Left lobe of liver (tissue), 2 donors: ENCODE data around the gene RAB31. TPM values are rescaled to one million over a fixed set of nuclear protein-coding genes. Genes with fewer than 3 reads are reported as not detected.
A peak's percentile ranks its signal among the peaks of the same experiment; 100 is the strongest.
"Not testable (repeated sequence)": the region's sequence is repeated elsewhere in the genome, so short reads cannot be mapped to it uniquely, and the experiment has no call there.

Source experiments
- ATAC-seq: fragments of 200-7000 bp; cut with Tn5 transposase; one replicate; pipeline ENCODE4 v1.9.1; 2020; ENCODE audit warnings: mild to moderate bottlenecking, moderate library complexity
- DNase-seq: peaks from one replicate; pipeline ENCODE4 v3.0.0-alpha.2; 2020; ENCODE audit warnings: low spot score
- total RNA-seq: library from RNA; stranded (reverse); gene quantifications from one replicate; pipeline ENCODE4 v1.2.1, GENCODE V29; 2021
- donor health status: DM: no; HTN: no; CAD: no; lungs with moderate emphysema.
- donor health status: DM: no; HTN: yes; CAD: no.

RAB31 gene, protein sequence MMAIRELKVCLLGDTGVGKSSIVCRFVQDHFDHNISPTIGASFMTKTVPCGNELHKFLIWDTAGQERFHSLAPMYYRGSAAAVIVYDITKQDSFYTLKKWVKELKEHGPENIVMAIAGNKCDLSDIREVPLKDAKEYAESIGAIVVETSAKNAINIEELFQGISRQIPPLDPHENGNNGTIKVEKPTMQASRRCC
- 7.8 TPM for total RNA-seq

DNA sequence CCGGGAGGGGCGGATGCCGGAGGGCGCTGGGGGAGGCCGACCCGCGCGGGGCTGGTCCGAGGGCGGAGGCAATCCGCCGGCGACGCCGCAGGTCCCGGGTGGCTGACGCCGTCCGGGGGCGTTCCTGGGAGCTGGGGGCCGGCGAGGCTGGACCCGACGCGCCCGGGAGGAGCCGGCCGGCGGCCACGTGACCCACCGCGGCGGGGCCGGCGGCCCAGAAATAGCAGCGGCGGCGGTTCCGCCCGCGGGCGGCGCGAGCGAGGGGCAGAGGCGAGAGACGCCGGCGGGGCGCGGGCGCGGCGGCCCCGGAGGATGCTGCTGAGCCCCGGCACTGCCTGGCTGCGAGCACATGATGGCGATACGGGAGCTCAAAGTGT lies at the start of gene RAB31:
RAB31 (plus strand) TSS at position 245 of the 377 bp plus-strand sequence; CDS start at position 350, 105 bp downstream.
- ATAC-seq (peak; percentile 84), DNase-seq (peak; percentile 64)

DNA sequence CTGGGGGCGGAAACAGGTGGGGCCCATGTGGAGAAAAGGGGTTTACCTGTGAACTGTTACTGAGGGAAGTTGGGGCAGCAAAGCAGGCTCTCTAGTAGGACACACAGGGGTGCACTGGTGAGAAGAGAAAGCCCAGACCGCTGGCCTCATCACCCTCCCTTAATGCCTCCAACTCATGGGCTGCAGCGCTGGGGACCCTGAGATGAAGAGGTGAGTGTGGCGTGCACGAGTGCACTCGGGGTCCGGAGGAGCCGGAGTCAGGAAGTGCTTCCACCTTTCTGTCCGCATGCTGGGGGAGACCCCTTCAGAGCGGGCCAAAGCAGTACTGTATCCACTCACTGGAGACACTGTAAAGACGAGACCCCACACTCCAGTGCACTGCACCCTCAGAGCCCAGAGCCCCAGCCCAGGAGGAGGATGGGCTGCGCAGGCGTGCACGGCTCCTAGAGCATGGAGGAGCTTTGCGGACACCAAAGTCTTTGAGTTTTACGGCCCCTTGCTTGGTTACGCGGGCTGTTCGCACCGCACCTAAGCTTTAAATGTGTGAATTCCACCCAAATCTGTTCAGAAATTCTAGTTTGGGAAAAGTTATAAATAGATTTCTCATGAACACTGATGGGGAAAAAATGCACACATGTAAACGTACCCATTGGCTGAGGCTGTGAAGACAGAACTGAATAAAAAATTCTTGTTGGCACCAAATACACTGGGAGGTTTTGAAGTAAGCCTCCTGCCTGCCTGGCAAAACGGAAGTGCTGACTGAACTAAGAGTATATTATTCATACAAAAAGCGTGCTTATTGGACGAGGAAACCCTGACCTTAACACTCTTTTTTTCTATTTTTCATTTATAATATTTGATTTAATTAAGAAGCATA lies 48.4 kb upstream of the RAB31 start:
- ATAC-seq (no peak), DNase-seq (no peak)

DNA sequence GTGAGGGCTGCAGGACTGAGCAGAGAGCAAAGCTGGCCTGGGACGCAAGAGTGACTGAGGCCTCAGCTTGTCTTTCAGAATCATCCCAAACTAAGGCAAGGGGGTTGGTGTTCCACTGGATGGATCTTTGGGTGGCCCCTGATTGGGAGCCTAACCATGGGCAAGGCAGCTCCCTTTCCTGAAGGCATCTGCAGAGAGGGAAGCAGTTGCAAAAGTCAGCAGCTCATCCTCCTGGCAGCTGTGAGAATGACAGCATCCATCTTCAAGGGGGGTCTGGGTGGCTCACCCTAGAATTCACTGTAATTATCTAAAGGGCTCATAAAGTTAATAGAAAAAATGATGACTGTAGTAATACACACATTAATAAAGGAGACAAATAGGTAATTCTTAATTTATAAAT lies 46.5 kb upstream of the RAB31 start:
- DNase-seq (no peak), ATAC-seq (no peak)

DNA sequence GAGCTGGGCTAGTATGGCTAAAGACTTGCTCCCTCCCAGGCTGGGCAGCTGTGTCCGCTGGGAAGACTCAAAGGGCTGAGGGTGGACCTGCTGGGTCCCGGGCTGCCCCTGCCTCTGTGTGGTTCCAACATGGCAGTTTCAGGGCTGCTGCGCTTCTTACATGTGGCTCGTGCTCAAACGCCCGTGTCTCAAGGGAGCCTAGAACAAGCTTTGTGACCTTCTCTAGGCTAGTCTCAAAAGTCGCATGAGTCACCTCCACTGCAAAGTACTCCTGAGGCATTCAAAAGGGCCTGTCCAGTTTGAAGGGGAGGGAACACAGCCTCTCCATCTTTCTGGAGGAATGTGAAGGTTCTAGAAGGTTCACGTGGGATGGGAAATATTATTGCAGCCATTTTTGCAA lies 44.7 kb upstream of the RAB31 start:
- ATAC-seq: no peak
- DNase-seq: no peak

DNA sequence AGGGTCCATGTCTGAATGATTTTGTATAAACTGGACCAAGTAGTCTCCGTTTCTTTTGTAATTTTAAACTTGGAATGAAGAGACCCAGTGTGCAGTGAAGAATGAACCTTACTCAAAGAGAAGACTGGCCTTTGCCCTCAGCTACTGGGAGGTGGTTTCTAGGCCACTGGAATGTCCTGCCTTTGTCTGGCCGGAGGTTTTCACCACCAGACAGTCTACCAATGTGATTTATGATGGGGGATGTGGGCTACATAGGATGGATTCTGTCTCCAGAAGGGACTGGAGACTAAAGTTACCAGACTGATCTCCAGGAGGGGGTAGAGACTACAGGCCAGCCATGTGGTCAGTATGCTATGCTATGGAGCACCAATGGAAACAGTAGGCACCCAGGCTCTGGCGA lies 42.8 kb upstream of the RAB31 start:
- DNase-seq: no peak
- peak; percentile 52 for ATAC-seq

DNA sequence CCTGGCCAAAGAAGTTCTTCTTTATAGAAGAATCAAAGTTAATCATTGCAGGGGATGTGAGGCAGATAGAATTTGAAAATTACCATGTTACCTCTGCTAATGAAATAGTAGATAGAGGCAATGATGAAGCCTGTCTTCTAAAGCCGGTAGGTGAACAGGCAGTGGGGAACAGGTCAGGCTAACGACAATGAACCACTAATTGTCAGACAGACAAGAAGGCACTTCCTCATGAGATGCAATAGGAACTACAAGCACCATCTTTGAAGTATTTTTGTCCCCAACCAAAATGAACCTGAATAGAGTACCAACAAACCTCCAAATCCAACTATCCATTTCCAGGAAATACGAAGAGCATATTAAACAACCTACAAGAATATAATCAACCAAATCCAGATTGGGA lies 41.6 kb upstream of the RAB31 start:
- DNase-seq (no peak), ATAC-seq (no peak)

DNA sequence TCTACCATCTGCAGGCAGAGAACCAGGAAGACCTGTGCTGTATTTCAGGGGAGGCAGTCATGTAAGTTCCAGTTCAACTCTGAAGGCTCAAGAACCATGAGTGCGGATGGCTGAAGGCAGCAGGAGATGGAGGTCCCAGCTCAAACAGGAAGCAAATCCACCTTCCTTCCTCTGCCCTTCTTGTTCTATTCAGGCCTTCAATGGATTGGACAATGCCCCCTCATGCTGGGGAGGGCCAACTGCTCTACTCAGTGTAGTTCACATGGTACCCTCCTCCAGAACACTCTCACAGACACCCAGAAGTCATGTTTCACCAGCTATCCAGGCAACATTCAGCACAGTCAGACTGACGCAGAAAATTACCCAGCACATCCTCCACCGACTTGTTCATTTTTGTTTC lies 39.1 kb upstream of the RAB31 start:
- no peak for ATAC-seq

DNA sequence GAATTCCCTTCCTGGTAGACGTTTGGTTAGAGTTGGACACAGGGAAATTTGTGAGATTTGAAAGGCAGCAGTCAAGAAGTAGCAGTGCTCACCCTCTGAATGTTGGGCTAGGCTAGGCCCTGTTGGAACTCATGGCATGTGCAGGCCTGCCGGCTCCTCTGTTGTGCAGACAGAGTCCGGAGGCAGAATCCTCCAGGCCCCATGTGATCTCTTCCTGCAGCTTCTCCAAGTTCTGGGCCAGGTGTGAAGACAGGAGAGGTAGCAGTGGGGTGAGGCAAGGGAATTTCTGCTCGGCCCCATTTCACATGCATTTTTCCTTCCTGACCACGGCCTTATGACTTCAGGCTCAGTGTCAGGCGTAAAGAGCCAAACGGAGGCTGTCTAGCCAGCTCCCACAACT lies 36.9 kb upstream of the RAB31 start:
- ATAC-seq (no peak), DNase-seq (no peak)

More for the DNA sequence above, 39.1 kb upstream of the RAB31 start:
- DNase-seq: no peak

DNA sequence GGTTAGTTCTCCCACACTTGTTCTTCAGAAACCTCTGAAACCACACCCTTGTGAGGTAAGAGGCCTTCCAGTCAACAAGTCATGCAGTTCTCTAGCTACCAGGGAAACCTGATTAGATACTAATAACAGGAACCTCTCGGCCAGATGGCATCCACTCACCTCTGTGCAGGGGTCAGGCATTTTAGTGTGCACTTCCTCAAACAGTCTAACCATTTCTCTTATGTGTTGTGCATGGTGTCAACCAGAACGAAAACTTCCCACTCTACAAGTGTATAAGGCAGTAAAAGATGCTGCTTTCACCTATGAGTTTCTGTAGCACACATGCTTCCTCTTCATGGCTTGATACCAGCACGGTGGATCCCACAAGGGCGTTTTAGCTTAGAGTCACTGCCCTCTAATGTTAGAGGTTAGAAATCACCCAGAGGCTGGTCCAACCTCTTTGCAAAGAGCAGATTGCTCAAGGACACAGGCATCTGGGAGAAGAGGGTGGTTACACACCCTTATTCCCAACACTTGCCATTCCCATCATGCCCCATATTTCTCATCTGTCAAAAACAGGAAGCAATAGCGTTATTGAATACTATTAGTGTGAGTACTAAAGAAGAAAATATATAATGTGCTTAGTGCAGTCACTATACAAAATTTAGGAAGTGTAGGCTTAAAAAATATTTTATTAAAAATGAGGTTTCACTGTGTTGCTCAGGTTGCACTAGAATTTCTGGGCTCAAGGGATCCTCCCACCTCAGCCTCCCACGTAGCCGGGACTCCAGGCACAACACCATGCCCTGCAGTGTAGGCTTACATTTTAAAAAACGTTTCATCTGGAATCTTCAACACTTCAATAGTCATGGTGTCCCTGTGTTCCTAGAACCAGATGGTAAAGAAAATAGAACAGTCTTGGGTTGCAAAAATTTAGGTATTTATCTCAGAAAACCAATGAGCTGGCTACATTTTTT lies 34.5 kb upstream of the RAB31 start:
- DNase-seq (peak; percentile 59), ATAC-seq (peak; percentile 96)

DNA sequence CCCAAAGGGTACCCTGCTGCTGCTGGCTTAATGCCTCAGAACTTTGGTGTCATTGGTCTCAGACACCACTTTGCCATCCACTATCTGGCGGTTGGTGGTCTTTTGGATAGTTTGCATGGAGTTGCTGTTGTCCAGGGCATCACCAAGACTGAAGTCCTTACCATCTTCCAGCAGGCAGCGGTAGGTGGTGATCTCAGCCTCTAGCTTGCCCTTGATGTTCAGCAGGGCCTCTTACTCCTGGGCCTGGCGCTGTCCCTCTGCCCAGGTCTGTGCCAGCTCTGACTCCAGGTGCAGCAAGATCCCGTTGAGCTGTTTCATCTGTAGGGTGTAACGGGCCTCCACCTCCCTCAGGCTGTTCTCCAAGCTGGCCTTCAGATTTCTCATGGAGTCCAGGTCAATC lies 29.9 kb upstream of the RAB31 start:
- not testable (repeated sequence) for ATAC-seq

DNA sequence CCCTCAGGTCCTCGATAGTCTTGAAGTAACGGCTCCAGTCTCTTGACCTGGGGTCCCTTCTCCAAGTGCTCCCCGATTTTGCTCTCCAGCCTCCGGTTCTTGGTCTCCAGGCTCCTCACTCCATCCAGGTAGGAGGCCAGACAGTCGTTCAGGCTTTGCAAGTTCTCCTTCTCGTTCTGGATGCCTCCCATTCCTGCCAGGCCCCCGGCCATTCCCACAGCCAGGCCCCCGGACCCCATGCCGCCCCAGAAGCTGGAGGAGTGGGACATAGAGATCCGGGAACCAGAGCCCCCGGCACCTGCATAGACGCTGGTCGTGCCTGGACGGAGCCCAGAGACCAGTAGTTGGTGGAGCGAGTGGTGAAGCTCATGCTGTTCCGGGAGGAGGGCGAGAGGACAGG lies 29.0 kb upstream of the RAB31 start:
- ATAC-seq: no peak
- DNase-seq: no peak

More for the DNA sequence above, 29.9 kb upstream of the RAB31 start:
- not testable (repeated sequence) for DNase-seq

DNA sequence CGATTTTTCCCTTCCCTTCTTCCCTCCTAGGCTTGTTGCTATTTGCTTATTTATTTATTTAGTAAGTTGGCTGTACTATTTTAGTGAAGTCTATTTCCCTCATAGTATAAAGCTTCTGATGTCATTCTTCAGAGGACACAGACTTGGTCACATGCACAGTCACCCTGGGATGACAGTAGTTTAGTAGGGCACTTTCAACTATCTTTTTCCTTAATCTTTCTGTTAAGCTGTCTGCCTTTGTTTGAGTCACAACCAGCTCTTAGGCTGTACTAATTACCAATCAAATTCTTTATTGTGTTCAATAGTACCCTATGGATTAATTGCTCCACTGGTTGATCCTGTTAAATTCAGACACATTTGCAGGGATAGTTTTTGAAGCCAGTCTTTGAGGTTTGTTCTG lies 26.9 kb upstream of the RAB31 start:
- no peak for ATAC-seq
- no peak for DNase-seq

DNA sequence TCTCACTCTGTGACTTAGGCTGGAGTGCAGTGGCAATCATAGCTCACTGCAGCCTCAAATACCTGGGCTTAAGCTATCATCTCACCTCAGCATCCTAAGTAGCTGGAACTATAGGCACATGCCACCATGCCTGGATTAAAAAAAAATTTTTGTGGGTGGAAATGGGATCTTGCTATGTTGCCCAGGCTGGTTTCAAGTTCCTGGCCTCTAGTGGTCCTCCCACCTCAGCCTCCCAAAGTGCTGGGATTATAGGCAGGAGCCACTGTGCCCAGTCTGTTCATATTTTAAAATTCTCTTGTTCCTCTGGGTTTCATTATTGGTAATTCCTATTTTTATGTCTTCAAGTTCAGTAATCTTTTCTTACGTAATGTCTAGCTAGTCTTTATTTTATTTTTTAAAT lies 25.5 kb upstream of the RAB31 start:
- no peak for DNase-seq
- ATAC-seq: no peak

DNA sequence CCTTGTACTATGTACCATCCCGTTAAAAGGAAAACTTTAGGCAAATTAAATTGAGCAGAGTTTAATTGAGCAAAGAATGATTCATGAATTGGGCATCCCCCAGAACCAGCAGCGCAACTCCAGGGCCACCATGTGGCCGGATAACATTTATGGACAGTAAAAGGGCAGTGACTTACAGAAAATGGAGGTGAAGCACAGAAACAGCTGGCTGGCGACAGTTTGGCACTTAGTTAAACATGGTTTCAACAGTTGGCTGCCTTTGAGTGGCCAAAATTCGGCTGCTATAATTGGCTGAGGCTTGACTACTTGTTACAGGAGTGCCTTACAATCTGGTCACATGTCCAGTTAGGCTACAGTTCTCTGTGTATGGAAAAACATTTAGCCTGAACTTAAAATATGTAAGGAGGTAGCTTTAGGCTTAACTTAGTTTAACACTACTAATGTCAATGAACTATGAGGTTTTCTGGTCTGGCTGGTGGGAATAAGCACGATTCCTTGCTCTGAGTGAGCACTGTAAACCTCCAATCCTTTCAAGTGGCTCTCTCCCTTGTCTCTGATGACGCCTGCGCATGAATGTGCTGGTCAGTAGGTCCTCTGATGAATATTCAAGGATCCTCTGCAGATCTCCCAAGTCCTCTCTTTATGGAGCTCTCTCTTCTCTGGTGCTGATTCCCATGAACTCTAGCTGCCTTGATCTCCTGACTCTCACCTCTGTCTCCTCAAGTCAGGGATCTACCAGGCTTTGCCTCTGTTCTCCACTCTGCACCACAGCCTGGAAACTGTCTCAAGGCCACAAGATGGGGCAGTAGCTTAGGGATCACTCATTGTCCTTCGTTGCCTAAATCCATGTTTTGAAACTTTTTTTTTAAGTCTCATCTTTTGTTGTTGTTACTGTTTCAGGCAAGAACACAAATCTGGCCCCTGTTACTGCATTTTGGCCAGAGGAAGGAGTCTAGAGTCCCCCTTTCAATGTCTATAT lies 24.4 kb upstream of the RAB31 start:
- DNase-seq: no peak
- ATAC-seq: peak; percentile 53

DNA sequence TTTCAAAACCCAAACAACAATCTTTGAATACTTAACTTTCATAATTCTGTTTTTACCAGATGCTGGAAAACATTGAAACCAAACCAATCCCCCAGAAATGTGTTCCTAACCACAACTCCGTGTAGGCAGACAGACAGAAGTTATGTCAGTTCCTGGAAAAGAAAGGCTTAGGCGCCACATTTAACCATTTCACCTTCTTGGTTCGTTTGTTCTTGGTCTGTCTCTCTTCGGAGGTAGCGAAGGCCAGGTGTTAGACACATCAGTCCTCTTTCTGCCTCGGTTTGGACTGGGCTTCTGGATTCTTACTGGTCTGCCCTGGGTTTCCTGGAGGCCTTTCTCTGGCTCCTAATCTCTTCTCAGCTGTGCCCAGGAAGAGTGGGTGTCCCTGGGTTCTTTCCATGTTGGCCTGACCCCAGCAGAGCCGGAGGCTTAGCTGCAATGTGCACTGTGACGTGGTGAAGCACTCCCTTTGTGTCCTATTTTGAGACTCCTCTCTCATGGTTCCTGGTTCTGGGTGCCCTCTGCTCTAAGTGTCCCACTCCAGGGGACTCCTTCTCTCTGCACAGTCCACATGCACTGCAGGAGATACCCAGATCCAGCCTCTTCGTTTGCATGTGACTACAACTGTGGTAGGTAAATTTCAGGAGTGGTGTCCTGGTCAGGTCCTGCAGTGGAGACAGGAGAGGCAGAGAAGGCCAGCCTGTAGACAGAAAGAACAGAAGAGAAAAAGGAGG lies 23.1 kb upstream of the RAB31 start:
- DNase-seq (no peak), ATAC-seq (peak; percentile 33)

DNA sequence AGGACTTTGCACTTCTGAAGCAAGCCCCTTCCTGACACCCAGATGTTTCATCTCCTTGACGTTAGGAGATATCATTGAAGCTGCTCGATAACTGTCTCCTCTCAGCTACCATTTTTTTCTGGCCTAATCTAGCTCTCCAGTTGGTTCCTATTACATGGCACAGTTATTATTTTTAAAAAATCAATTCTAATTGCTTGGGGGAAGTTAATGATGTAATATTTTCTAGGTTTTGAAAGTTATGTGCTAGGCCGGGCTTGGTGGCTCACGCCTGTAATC lies 22.5 kb upstream of the RAB31 start:
- no peak for ATAC-seq
- no peak for DNase-seq

DNA sequence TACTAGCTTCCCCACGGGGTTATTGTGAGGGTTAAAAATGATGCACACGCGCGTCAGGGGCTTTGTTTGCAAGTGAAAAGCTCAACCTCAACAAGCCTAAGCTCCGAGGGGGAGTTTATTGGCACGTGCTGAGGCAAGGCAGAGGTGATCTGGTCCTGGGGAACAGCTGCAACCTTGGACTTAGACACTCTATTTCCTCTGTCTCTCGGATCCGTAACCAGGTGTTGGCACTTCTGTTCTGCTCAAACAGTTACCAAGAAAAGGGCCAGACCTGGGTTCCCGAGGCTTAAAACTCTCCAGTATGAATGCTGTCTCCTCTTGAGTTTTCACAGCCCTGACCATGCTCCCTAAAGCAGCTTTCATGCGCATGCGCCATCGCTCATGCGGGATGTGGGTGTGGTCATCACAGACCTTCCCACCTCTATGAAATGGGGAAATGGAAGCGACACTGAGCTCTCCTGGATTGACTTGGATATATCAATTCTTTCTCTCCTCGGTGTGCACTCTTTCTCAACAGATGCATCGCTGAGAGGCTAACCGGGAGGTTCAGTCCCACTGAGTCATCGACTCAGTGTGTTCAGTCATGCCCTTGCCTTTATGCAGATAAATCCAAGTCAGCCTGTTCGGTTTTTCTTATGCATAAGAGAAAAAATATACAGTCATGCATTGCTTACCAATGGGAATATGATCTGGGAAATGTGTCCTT lies 19.9 kb upstream of the RAB31 start:
- DNase-seq (no peak), ATAC-seq (no peak)

DNA sequence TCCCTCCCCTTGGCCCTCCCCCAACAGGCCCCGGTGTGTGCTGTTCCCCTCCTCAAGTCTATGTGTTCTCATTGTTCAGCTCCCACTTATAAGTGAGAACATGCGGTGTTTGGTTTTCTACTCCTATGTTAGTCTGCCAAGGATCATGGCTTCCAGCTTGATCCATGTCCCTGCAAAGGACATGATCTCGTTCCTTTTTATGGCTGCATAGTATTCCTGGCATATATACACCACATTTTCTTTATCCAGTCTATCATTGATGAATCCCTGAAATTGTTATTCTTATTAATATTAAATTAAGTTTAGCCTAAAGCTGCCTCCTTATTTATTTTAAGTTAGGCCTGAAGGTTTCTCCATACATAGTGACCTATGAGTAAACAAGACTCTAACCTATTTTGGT lies 18.8 kb upstream of the RAB31 start:
- ATAC-seq (no peak), DNase-seq (no peak)
